SIG-M5 treated with dmso at 0.1 percent for 504 hours (cell line): ENCODE results near the gene KCNC3.
A peak's percentile ranks its signal among the peaks of the same experiment; 100 is the strongest.

ENCODE experiments used
- DNase-seq: peaks from one replicate; lab custom pipeline; 2025; ENCODE audit not compliant: unreplicated experiment; lab: John Stamatoyannopoulos, UW

Gene KCNC3

GRCh38 chr19:50312967-50313811 is 16.0 kb downstream of the KCNC3 start:
- no peak for DNase-seq

DNA sequence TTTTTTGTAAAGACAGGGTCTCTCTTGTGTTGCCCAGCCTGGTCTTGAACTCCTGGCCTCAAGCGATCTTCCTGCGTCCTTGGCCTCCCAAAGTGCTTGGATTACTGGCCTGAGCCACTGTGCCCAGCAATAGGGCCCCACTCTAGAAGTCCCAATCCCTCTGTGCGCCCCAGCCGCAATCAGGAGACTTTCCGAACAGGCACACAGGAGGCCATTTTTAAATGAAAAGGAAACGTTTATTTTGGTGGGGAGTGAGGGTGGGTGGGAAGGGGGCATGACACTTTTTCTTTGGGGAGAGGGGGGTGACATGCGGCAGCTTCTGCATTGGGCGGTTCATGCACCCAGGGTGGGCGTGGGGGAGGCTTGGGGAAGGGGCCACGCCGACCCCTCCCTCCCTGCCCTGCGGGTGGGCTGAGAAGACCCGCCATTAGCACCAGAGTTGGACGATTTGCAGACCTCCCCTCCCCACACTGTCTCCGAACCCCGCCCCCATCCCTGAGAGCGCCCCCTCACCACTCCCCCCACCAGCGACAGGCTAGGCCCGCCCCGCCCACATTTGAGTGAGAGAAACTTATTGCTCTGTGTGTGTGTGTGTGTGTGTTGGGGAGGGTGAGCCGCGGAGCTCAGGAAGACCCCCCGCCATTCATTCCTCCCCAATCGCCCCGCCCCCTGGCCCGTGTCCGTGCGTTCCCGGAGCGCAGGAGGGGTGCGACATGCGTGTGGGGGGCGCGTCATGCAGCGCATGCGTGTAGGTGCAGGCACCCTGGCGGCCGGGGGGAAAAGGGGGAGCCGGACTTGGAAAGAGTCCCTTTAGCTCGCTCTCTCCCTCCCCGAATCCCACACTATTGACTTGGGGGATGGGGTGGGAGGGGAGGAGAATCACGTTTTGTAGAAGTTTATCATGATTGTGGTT is 17.2 kb downstream of the KCNC3 start:
- peak; percentile 34 for DNase-seq

DNA sequence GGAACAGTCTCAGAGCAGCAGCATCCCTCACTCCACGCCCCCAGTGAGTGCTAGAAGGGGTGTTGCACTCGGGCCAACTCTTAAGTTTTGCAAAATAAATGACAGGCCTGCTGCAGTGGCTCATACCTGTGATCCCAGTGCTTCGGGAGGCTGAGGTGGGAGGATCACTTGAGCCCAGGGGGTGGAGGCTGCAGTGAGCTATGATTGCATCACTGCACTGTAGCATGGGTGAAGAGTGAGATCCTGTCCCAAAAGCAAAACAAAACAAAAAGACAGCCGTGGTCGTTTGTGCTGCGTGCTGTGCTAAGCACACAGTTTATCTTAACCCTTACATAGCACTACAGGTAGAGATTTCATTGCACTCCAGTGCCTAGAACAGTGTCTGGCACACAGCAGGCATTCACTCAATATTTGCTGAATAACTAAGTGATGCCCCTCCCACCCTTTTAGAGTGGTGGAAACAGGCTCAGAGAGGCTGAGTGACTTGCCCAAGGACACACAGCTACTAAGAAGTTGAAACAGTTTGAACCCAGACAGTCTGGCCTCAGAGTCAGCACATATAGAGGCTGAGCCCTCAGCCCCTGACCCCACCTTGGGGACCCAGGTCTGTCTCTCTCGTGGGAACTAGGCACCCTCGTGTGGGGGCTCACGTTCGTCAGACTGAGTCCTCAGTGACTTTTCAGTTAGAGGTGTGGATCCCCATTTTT is 18.3 kb downstream of the KCNC3 start:
- DNase-seq: no peak

DNA sequence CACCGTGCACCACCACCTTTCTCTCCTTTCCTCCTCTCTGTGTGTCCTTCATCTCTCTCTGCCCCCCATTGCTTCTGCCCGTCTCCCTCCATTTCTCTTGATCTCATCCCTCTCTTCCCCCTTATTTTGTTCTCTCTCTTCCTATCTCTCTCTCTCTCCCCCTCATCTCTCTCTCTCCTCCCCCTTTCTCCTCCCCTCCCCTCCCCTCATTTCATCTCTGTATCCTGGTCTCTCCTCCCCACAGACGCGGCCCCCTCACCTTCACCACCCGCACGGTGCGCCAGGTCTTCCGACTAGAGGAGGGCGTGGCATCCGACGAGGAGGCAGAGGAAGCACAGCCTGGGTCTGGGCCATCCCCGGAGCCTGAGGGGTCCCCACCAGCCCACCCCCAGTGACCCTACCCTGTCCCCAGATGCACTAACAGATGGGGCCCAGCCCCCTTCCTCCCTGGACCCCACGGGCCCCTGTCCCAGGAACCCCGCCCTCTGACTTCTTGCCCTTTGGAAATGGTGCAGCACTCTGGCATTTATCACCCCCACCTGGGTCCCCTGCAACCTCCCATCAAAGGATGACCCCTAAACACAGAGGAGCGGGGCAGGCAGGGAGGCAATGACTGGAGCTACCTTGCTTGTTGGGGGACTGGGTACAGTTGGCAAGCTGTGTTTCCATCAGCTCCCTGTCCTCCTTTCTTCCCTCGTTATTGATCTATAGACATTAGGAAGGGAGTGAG is 19.6 kb downstream of the KCNC3 start:
- DNase-seq: no peak

DNA sequence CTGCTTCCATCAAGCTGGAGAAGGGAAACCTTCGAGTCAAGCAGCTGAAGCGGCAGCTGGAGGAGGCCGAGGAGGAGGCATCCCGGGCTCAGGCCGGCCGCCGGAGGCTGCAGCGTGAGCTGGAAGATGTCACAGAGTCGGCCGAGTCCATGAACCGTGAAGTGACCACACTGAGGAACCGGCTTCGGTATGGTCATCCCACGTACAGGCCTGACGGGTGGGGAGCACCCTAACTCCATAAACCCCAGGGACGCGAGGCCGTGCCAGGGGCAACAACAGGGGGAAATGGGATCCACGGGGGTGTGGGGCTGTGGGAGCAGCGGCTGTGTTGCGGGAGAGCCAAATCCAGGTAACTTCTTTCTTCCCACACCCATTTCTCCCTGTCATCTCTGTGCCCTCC is 20.2 kb downstream of the KCNC3 start:
- DNase-seq: no peak

DNA sequence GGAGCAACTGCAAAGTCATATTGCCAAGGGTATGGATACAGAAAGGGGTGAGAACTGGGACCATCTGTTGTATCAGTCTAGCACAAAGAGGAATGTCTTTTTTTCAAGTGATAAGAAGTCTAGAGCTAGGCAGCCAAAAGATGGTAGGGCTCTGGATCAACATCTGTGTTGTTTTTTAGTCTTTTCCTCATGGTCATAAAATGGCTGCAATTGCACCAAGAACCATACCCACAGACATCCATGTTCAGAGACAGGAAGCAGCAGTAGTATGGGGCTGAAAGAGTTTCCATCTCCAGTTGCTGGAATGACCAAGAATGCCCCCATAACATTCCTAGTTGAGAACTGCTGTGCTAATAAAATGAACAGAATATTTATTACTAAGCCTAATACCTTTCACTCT is 25.6 kb downstream of the KCNC3 start:
- no peak for DNase-seq

DNA sequence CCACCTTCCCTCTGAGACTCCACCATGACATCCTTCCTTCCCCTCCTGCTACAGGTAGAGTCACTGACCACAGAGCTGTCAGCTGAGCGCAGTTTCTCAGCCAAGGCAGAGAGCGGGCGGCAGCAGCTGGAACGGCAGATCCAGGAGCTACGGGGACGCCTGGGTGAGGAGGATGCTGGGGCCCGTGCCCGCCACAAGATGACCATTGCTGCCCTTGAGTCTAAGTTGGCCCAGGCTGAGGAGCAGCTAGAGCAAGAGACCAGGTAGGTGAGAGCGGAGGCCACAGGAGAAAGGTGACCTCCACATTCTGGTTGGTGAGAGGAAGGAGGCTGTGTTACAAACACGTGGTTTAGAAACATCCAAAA is 27.6 kb downstream of the KCNC3 start:
- no peak for DNase-seq

DNA sequence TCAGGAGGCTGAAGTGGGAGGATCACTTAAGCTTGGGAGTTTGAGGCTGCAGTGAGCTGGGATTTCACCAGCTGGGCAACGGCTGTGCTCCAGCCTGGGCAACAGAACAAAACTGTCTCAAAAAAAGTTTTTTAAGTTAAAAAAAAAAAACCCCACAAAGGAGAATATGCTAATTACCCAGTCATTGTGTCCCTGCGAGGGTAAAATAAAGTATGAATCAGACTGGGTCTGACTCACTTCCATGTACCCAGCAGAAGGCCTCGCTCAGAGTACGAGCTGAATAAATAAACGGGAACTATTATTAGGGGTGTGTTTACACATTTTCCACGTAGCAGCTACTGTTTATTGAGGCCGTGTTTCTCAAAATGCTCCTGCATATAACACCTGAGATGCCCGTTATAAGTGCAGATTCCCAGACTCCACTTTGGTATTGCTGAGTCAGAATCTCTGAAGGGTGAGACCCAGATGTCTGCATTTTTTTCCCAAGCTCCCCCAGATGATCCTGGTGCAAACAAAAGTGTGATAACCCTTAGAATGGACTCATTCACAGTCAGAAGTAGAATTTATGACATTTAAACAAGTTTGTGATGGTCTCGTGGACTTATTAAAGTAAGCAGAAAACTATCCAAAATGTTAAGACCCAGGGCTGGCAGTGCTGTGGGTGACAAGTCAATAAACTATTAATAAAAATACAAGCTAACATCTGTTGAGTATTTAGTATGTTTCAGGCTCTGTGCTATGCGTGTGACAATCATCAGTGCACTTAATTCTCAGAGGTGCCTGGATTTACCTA is 28.2 kb downstream of the KCNC3 start:
- peak; percentile 16 for DNase-seq

DNA sequence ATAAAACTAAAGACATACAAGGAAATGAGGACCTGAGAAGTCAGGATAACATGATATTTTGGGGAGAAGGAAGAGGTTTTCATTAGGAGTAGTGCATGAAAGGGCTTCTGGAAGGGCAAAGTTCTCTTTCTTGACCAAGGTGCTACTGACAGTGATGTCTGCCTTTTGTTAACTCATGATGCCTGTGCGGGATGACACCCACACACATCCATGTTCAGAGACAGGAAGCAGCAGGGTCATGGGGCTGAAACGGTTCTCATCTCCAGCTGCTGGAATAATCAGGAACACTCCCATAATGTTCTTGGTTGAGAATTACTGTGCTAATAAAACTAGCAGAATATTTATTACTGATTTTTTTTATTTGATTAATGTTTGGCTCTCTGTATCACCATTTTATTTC is 29.1 kb downstream of the KCNC3 start:
- no peak for DNase-seq

- DNase-seq: no peak
These were observed 35.7 kb downstream of the KCNC3 start for GRCh38 chr19:50293263-50294004.

DNA sequence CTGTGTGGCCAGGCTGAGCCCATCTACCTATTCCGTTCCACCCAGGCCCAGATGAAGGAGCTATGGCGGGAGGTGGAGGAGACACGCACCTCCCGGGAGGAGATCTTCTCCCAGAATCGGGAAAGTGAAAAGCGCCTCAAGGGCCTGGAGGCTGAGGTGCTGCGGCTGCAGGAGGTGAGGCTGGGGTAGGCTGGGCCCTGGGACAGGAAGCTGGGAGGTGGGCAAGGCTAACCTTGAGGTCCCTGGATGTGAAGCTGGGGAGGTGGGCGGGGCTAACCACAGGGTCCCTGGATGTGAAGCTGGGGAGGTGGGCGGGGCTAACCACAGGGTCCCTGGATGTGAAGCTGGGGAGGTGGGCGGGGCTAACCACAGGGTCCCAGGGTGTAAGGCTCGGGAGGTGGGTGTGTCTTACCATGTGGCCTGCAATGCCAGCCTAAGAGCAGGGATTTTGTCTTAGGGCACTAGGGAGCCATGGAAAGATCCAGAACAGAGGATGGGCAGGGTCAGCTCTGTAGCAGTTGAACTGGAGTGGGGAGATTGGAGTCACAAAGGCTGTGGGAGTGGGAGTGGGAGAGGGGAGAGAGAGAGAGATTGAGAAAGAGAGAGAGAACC is 36.9 kb downstream of the KCNC3 start:
- no peak for DNase-seq

- no peak for DNase-seq
These were observed 38.4 kb downstream of the KCNC3 start for GRCh38 chr19:50290775-50291174.

GRCh38 chr19:50290011-50290410 is 39.2 kb downstream of the KCNC3 start:
- DNase-seq: no peak

DNA sequence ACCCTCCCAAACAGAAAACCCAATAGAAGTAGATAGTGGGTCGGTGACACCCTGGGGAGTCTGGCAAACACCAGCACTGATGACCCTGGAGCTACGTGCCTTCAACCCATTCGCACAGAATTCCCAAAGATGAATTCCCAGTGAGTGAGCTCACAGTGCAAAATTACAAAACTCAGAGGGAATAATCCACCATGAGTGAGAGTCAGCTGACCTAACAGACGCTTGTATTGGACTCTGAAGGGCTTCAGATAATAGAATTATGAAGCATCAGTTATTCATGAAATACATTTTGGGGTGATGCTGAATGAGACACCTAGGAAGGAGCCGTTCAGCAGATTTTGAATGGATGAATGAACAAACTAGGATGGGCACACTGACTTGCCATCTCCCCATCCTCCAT is 40.2 kb downstream of the KCNC3 start:
- DNase-seq: no peak

GRCh38 chr19:50287331-50287730 is 41.8 kb downstream of the KCNC3 start:
- no peak for DNase-seq

- DNase-seq: no peak
These were observed 42.7 kb downstream of the KCNC3 start for GRCh38 chr19:50286443-50286842.

DNA sequence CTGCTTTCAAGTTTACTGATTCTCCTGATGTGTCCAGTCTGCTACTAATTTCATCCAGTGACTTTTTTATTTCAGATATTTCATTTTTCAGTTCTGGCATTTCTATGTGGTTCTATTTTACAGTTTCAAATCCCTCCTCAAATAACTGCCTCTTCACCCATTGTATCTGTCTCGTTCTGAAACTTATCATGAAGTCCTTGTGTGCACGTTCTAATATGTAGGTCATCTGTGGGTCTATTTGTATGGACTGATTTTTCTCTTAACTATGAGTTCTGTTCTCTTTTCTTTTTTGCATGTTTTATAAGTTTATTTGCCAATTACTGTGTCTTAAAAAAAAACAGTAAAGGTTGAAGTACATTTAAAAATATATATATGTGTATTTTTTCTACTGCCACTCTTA is 43.3 kb downstream of the KCNC3 start:
- no peak for DNase-seq

- no peak for DNase-seq
These were observed 47.7 kb downstream of the KCNC3 start for GRCh38 chr19:50281491-50281890.

DNA sequence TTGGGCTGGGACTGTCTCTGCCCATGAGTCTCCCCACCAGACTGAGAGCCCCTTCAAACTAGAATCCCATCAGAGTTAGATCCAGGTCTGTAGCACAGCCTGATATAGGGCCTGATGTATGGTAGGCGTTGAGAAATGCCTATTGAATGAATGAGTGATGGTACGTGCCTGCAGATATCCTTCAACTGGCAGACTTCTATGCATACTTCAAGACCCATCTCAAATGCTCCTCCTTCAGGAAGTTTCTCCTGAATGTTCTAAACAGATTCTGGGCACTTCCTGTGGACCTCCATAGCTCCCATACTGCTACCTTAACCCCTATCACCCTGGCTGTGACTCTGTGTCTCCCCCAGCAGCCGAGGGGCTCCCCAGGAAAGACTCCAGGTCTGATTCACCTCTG is 48.2 kb downstream of the KCNC3 start:
- no peak for DNase-seq
